Lower lobe of right lung (tissue), 2 donors: ENCODE data around the gene LPGAT1. TPM values are rescaled to one million over a fixed set of nuclear protein-coding genes. Genes with fewer than 3 reads are reported as not detected.

ENCODE experiments used
- ATAC-seq, 2 donors: fragments of 200-7000 bp; cut with Tn5 transposase; one replicate each; pipeline ENCODE4 v1.9.1; 2020 to 2022; ENCODE audit warnings: mild to moderate bottlenecking in 2 of 2, moderate library complexity in 2 of 2
- DNase-seq: peaks from one replicate; pipeline ENCODE4 v3.0.0-alpha.2; 2020
- H3K27ac ChIP-seq: fragments of 200-600 bp; one replicate; pipeline ENCODE4 v1.8.0; 2022
- H3K27me3 ChIP-seq: fragments of 200-600 bp; one replicate; pipeline ENCODE4 v1.8.0; 2022; ENCODE audit warnings: low read depth
- H3K36me3 ChIP-seq: fragments of 200-600 bp; one replicate; pipeline ENCODE4 v1.8.0; 2022; ENCODE audit warnings: mild to moderate bottlenecking
- H3K4me1 ChIP-seq: fragments of 200-600 bp; one replicate; pipeline ENCODE4 v1.8.0; 2022
- H3K4me3 ChIP-seq: fragments of 200-600 bp; one replicate; pipeline ENCODE4 v1.8.0; 2022; ENCODE audit warnings: mild to moderate bottlenecking
- H3K9me3 ChIP-seq: fragments of 200-600 bp; one replicate; pipeline ENCODE4 v1.8.0; 2022
- CTCF ChIP-seq: fragments of 200-600 bp; IDR thresholded peaks from one replicate; pipeline ENCODE4 v1.8.0; 2022; ENCODE audit warnings: antibody characterized with exemption, mild to moderate bottlenecking
- intact Hi-C: fragments of 100-400 bp; cut with DNase I; formaldehyde crosslinking; loops from one replicate; pipeline ENCODE4 v1.11.0; 2022
- total RNA-seq: library from RNA; stranded (reverse); fragmentation: NEBNext Ultra II Directional; extraction: Animal tissue kit (Norgen Biotek cat#: 25700); gene quantifications from one replicate; pipeline ENCODE4 v1.2.1, GENCODE V29; 2021
- donor health status: DM: no; HTN: yes; CAD: no; lungs with severe emphysema.

Gene LPGAT1
- total RNA-seq, 1 donor from 2014 or later: 34.9 TPM

- no peaks in the 10 kb centered on the region for H3K9me3 ChIP-seq
- no peaks in the 10 kb centered on the region for H3K36me3 ChIP-seq
- H3K27me3 ChIP-seq: no peaks in the 10 kb centered on the region
- no peak overlapping the region for H3K27ac ChIP-seq
- no peak for ATAC-seq
- TF ChIP-seq CTCF: no peak
- intact Hi-C loops: no loop called here
- H3K4me1 ChIP-seq: no peaks in the 10 kb centered on the region
- H3K4me3 ChIP-seq: no peak overlapping the region
- DNase-seq: no peak
Observed at GRCh38 chr1:211800925-211801607, 29.5 kb downstream of the LPGAT1 start.

DNA sequence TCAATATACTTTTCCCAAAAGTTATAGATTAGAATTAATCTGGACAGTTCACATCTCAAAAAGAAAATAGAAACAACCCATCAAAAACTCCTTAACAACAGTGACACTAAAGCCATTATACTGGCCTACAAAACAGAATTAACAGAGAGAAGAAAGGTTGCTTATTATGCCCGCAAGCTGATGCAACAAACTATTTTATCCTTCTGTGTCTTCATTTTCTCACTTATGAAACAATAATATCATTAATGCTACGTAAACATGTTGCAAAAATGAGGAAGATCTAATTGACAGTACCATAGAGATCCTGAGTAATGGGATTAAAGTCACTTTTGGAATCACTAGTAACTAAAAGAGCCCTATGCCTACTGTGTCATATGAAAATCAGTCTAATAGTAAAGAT is 32.6 kb downstream of the LPGAT1 start:
- H3K9me3 ChIP-seq: no peaks in the 10 kb centered on the region
- no peaks in the 10 kb centered on the region for H3K27me3 ChIP-seq
- intact Hi-C loops: no loop called here
- DNase-seq: no peak
- no peak overlapping the region for H3K27ac ChIP-seq
- no peak overlapping the region for H3K4me3 ChIP-seq
- no peak for ATAC-seq
- no peaks in the 10 kb centered on the region for H3K4me1 ChIP-seq
- peaks cover 1% of the 10 kb centered on the region for H3K36me3 ChIP-seq
- TF ChIP-seq CTCF: no peak

DNA sequence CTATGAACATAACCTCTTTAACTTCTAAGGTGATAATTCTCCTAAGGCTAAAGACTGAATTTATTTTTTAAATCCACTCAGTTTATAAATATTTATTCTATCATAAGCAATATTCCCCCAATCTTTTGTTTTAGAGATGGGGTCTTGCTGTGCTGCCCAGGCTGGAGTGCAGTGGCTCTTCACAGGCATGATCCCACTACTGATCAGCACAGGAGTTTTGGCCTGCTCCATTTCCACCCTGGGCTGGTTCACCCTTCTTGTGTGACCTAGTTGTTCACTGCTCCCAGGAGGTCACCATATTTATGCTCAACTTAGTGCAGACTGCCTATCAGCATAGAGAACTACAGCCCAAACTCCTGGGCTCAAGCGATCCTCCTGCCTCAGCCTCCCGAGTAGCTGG is 38.6 kb downstream of the LPGAT1 start:
- Histone ChIP-seq H3K27me3 (no peaks in the 10 kb centered on the region), H3K36me3 (peaks cover 26% of the 10 kb centered on the region), H3K4me1 (no peaks in the 10 kb centered on the region), H3K9me3 (no peaks in the 10 kb centered on the region), H3K27ac (no peak overlapping the region), H3K4me3 (no peak overlapping the region)
- intact Hi-C loops: no loop called here
- no peak for DNase-seq
- no peak for ATAC-seq
- no peak for TF ChIP-seq CTCF

- Histone ChIP-seq H3K27me3 (no peaks in the 10 kb centered on the region), H3K4me1 (no peaks in the 10 kb centered on the region), H3K27ac (no peak overlapping the region), H3K9me3 (no peaks in the 10 kb centered on the region), H3K4me3 (no peak overlapping the region), H3K36me3 (peaks cover 33% of the 10 kb centered on the region)
- ATAC-seq (no peak), DNase-seq (no peak)
- intact Hi-C loops: no loop called here
- TF ChIP-seq CTCF: no peak
Observed at GRCh38 chr1:211789641-211790464, 40.7 kb downstream of the LPGAT1 start.

DNA sequence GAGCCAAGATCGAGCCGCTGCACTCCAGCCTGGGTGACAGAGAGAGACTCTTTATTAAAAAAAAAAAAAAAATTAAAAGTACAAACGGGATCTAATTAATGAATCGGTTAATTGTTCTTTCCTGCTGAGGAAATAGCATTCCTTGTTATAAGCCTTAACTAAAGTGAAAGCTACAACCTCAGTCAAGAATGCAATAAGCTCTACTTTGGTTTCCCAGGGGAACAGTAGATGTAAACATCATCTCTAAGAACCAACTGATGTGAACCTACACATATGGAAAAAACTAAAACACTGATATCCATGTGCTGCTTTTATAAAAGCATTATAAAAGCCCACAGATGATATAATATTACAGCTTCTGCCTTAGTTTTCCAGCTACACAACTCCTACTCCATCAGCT is 41.9 kb downstream of the LPGAT1 start:
- intact Hi-C loops: no loop called here
- H3K27ac ChIP-seq: no peak overlapping the region
- H3K9me3 ChIP-seq: no peaks in the 10 kb centered on the region
- no peak for TF ChIP-seq CTCF
- H3K4me3 ChIP-seq: no peak overlapping the region
- H3K27me3 ChIP-seq: no peaks in the 10 kb centered on the region
- no peak for ATAC-seq
- peaks cover under 1% of the 10 kb centered on the region for H3K4me1 ChIP-seq
- no peak for DNase-seq
- peaks cover 33% of the 10 kb centered on the region for H3K36me3 ChIP-seq
